Lower leg skin (tissue), 4 donors: Measurements from ENCODE around the gene COL27A1. TPM values are rescaled to one million over a fixed set of nuclear protein-coding genes. Genes with fewer than 3 reads are reported as not detected.

Experiments
- DNase-seq, 2 donors: peaks; one replicate each; pipeline ENCODE4 v3.0.0-alpha.2; 2019; ENCODE audit warnings: low spot score in 2 of 2
- H3K4me3 ChIP-seq: fragments of 200-600 bp; sonication (generic); 2 replicates; pipeline ENCODE4 v1.5.1; 2017; ENCODE audit warnings: mild to moderate bottlenecking, low read depth; ENCODE audit not compliant: poor library complexity, severe bottlenecking
- POLR2A ChIP-seq, 2 donors: fragments of 450-650 bp; IDR thresholded peaks; one replicate each; pipeline ENCODE4 v1.6.1; 2016 to 2017; ENCODE audit warnings: antibody characterized with exemption in 2 of 2, mild to moderate bottlenecking in 1 of 2, moderate library complexity in 1 of 2
- WGBS, 2 donors: methylation state at CpG; one replicate each; pipeline ENCODE4 v1.1.5; 2018; 5-methylcytosine and 5-hydroxymethylcytosine counted together
- intact Hi-C: fragments of 100-400 bp; cut with DNase I; formaldehyde crosslinking; loops from one replicate; pipeline ENCODE4 v1.15.0; 2023; ENCODE audit warnings: low total_unique reads
- total RNA-seq, 4 donors: library from RNA; depleted of rRNA; stranded (reverse); fragments of >200 nt; gene quantifications; one replicate each; pipeline ENCODE4 v1.1.0, GENCODE V29; 2016
- TF ChIP-seq, protein P1 (sequence below), 3 donors: fragments of 450-650 bp; IDR thresholded peaks; one replicate each; pipeline ENCODE4 v1.5.1; 2016; ENCODE audit warnings: antibody characterized with exemption in 3 of 3, mild to moderate bottlenecking in 3 of 3, moderate library complexity in 2 of 3

The COL27A1 gene
- total RNA-seq, 4 donors from 2014 or later: 9.4 to 16.1 (median 12.3) TPM

DNA sequence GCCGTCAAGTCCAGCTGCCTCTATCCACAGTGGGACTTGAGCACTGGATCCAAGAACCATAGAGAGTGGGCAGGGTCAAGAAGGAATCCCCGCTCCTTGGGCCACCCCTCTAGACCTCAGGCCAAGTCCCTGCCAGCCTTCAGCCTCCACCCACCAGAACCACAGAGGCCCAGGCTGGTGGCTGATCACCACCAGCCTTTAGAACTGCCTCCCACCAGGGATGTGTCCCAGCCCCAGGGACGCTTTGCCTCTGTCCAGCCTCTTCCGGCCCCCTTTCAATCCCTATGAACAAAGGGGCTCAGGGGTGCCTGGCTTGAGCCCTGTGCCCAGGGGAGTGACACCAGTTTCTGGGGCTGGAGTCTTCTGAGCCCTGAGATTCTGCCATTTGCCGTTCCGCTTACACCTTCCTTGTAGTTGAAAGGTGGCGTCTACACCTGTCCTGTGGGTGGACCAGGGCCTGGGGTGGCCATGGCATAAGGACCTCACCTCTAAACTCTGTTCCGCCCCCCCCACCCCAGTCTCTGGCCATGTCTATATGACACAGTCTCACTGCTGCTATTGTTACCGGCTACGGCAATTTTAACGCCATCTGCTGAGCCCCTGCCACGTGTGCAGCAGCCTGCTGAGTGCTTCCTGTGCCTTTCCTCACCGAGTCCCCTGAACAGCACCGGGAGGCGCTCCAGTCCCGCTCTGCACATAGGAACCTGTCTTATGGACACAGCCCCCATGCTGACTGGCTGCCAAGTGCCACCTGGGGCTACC is 131.8 kb downstream of the COL27A1 start:
- 85 to 89% methylated on average over 16 of the region's 16 CpGs for WGBS, 2 donors
- peak in 1 of 2 donors; percentile 79 for DNase-seq
- H3K4me3 ChIP-seq: no peak overlapping the region
- intact Hi-C loops: loop anchor here (5.0 kb wide), 2 partner anchors 135 to 180 kb away; no protein-coding TSS in a partner anchor
- no peak for TF ChIP-seq POLR2A (IDR thresholded peaks at IDR 0.05)
- TF ChIP-seq, protein P1, sequence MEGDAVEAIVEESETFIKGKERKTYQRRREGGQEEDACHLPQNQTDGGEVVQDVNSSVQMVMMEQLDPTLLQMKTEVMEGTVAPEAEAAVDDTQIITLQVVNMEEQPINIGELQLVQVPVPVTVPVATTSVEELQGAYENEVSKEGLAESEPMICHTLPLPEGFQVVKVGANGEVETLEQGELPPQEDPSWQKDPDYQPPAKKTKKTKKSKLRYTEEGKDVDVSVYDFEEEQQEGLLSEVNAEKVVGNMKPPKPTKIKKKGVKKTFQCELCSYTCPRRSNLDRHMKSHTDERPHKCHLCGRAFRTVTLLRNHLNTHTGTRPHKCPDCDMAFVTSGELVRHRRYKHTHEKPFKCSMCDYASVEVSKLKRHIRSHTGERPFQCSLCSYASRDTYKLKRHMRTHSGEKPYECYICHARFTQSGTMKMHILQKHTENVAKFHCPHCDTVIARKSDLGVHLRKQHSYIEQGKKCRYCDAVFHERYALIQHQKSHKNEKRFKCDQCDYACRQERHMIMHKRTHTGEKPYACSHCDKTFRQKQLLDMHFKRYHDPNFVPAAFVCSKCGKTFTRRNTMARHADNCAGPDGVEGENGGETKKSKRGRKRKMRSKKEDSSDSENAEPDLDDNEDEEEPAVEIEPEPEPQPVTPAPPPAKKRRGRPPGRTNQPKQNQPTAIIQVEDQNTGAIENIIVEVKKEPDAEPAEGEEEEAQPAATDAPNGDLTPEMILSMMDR (IDR thresholded peaks at IDR 0.05): no peak

DNA sequence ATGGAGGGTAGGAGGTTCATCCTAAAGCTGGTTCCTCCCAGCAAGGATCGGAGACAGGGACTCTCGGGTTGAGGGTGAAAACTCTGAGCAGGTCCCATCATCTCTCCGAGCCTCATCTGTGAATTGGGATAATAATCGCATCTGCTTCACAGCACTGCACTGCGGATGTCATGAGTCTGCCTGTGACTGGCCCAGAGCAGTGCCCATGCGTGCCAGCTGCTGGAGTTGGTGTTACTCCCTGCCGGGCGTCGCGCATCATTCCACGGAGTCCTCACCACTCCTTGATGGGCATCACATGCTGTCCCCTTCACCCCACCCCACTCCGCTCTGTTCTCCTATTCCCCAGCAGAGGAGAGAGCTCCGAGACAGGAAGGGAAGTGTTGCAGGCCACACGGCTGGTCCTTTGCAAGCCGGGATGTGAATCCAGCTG is 132.4 kb downstream of the COL27A1 start:
- peak in 1 of 2 donors; percentile 79 for DNase-seq
- intact Hi-C loops: loop anchor here (5.0 kb wide), 2 partner anchors 135 to 180 kb away; no protein-coding TSS in a partner anchor
- WGBS, 2 donors: 60 to 66% methylated on average over 15 of the region's 15 CpGs
- no peak overlapping the region for H3K4me3 ChIP-seq
- TF ChIP-seq POLR2A (IDR thresholded peaks at IDR 0.05): no peak
- TF ChIP-seq, protein P1 (IDR thresholded peaks at IDR 0.05): no peak

DNA sequence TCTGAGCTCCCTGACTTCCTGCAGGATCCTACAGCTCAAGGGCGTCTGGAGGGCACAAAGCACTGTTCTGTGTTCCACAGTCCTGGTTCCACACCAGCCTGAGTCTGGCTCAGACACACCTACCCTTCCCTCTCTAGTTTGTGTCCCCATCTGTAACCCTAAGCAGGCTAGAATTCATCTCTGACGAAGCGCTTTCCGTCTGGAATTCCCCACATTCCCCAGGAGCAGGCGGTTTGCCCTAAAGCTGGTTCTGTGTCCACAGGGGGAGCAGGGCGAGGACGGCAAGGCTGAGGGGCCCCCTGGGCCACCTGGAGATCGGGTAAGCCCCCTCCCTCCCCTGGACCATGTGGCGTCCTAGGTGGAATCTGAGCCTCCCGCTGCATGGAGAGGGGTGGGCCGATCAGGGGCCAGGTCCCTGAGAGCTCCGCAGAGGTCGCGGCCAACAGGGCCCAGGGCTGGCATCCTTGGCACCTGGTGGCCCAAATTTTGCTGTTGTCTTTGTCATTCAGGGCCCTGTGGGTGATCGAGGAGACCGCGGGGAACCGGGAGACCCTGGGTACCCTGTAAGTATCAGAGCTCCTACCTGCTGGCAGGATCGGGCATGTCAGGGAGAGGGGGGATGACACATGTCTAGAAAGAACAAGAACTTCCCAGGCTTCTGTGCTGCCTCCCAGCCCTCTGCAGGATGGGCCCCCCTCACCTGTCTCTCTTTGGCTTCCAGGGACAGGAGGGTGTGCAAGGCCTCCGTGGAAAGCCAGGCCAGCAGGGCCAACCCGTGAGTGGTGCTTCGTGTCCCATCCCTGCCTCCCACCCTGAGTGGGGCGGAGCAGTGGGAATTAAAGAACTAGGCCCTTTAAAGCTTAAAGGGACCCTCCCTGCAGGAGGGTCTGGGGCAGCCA is 133.1 kb downstream of the COL27A1 start:
- TF ChIP-seq, protein P1 (IDR thresholded peaks at IDR 0.05): no peak
- 46 to 60% methylated on average over 20 to 23 of the region's 23 CpGs for WGBS, 2 donors
- H3K4me3 ChIP-seq: no peak overlapping the region
- DNase-seq: peak in 1 of 2 donors; percentile 79
- intact Hi-C loops: loop anchor here (5.0 kb wide), 2 partner anchors 136 to 181 kb away; no protein-coding TSS in a partner anchor

DNA sequence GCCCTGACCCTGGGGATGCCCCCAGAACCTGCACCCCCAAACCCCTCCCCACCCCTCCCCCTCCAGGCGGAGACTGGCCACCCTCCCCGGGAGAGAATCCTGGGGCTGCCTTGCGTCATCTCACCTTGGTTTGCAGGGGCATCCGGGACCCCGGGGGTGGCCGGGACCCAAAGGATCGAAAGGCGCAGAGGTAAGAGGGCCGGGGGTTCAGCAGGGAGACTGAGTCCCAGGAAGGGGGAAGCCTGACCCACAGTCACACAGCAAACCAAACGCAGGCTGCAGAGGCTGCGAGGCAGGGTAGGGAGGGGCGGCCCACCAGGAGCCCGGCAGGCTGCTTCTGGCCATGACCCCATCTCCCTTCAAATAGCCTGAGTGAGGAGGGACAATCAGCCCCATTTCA is 133.8 kb downstream of the COL27A1 start:
- WGBS, 2 donors: 85 to 92% methylated on average over 13 of the region's 13 CpGs
- DNase-seq: peak in 1 of 2 donors; percentile 83
- intact Hi-C loops: loop anchor here (5.0 kb wide), 2 partner anchors 137 to 182 kb away; no protein-coding TSS in a partner anchor
- H3K4me3 ChIP-seq: no peak overlapping the region
- no peak for TF ChIP-seq POLR2A (IDR thresholded peaks at IDR 0.05)
- TF ChIP-seq, protein P1 (IDR thresholded peaks at IDR 0.05): no peak

DNA sequence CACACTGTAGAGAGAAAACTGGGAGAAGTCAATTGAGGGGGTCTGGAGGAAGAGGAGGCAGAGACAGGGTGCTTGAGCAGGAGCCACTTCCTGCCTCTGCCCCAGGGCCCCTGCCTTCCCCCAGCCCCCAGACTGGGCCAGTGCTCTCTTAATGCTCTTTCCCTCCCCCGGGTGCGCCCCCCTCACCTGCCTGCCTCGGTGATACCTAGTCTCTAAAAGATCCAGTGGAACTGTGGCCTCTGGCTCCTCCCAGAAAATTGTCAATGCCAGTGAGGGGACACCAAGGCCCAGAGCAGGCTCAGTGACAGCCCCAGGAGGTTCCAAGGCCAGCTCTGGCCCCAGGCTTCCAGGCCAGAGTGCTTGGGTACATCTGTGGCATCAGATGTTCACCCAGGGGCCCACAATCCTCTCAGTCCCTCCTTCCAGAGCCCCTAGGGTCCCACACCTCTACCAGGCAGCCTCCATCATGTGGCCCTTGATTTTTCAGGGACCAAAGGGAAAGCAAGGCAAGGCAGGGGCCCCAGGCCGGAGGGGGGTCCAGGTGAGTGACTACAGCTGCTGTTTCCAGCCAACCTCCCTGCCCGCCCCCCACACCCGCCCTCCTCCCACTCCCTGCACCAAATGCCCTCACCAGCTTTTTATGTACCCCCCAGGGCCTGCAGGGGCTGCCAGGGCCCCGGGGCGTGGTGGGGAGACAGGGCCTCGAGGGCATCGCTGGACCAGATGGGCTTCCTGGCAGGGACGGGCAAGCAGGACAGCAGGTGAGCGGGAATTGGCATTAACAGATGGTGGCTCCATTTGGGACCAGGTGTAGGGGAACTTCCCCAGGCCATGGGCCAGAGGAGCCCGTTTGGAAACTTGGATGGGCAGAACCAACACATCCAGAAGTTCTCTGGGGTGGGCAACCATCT is 134.5 kb downstream of the COL27A1 start:
- WGBS, 2 donors: 68 to 81% methylated on average over 13 of the region's 13 CpGs
- TF ChIP-seq, protein P1 (IDR thresholded peaks at IDR 0.05): no peak
- TF ChIP-seq POLR2A (IDR thresholded peaks at IDR 0.05): no peak
- peak in 1 of 2 donors; percentile 84 for DNase-seq
- no peak overlapping the region for H3K4me3 ChIP-seq
- intact Hi-C loops: loop anchor here (5.0 to 10.0 kb wide), 3 partner anchors 138 to 205 kb away; no protein-coding TSS in a partner anchor
